ENCODE measurements around the gene CSTA.

CSTA gene, protein sequence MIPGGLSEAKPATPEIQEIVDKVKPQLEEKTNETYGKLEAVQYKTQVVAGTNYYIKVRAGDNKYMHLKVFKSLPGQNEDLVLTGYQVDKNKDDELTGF

GRCh38 chr3:122324871-122325323 is at the start of gene CSTA:
Gene CSTA (plus strand): TSS chr3:122325248. CDS start chr3:122325293, 45 bp downstream.
- DNase-seq: no peak

DNA sequence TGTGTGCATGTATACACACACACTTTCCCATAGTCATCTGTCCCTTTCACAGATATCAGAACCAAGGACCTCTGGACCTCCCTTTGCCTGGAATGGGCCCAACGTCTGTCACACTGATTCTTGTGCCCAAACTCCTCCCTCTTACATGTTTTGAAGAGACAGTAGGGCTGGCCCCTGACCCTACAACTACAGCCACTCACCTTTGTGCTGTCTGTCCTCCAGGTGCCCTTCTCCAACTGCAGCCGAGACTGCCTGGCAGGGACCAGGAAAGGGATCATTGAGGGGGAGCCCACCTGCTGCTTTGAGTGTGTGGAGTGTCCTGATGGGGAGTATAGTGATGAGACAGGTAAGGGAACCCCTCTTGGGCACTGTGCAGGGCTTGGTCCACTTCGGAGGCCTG is 43.2 kb upstream of the CSTA start:
- DNase-seq: no peak

GRCh38 chr3:122283796-122284445 is 41.1 kb upstream of the CSTA start:
- no peak for DNase-seq

DNA sequence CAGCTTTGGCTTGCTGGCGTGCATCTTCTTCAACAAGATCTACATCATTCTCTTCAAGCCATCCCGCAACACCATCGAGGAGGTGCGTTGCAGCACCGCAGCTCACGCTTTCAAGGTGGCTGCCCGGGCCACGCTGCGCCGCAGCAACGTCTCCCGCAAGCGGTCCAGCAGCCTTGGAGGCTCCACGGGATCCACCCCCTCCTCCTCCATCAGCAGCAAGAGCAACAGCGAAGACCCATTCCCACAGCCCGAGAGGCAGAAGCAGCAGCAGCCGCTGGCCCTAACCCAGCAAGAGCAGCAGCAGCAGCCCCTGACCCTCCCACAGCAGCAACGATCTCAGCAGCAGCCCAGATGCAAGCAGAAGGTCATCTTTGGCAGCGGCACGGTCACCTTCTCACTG is 40.6 kb upstream of the CSTA start:
- no peak for DNase-seq

DNA sequence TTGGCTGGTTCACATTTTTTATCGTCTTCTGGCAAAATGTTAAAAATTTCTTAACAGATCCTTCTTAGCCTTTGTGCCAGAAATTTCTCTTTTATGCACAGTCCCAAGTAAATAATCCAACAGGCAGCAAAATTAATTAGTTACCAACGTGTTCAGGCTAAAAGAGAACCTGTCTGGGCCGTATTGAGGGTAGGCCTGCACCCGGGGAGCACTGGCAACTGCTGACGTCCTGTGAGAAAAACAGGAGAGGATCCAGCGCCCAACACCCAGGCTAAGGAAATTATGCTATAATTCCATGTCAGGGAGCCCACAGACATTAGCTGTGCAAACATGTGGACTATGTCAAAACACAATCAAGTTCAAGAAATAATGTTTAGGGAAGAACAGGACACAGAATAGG is 30.7 kb upstream of the CSTA start:
- DNase-seq: no peak

DNA sequence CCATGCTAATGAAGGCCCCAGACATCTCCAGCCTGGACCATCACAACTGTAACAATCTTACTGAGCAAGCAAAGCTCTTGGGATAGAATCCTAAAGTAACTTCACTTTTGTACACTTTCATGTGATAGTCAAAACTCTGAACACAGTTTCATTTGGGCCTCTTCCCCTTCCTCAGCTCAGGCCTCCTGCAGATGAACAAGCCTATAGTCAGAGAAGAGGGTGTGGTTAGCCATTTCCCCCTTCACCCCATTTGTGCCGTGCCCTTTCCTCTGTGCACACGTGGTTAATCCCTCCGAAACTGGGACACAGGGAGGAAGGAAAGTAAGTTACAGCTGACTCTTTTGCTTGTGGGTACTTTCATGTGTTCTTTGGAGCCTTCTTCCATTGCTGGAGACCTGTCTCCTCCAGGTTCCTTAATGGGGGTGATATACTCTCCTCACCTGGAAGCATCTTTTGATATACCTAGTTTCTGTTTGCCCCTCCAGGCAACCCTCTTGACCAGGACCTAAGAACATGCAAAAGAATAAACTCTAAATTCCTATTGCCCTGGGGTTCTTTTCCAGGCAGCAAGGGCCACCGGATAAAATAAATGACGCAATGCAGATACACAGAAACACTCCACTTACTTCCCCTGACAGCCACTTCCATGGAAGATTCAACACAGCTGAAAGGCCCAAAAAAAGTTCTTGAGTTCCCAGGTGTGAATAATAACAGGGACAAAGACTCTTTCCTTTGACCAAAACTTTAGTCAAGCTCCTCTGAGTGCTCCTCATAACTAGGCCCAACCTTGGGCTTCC is 29.6 kb upstream of the CSTA start:
- no peak for DNase-seq

GRCh38 chr3:122298239-122298638 is 26.8 kb upstream of the CSTA start:
- peak; percentile 26 for DNase-seq

- no peak for DNase-seq
Observed at GRCh38 chr3:122299215-122299614, 25.8 kb upstream of the CSTA start.

- DNase-seq: peak; percentile 53
Observed at GRCh38 chr3:122299872-122300460, 25.1 kb upstream of the CSTA start.

- no peak for DNase-seq
Observed at GRCh38 chr3:122301063-122301462, 24.0 kb upstream of the CSTA start.

- no peak for DNase-seq
Observed at GRCh38 chr3:122305818-122306621, 19.0 kb upstream of the CSTA start.

GRCh38 chr3:122306622-122306953 is 18.5 kb upstream of the CSTA start:
- DNase-seq: no peak

DNA sequence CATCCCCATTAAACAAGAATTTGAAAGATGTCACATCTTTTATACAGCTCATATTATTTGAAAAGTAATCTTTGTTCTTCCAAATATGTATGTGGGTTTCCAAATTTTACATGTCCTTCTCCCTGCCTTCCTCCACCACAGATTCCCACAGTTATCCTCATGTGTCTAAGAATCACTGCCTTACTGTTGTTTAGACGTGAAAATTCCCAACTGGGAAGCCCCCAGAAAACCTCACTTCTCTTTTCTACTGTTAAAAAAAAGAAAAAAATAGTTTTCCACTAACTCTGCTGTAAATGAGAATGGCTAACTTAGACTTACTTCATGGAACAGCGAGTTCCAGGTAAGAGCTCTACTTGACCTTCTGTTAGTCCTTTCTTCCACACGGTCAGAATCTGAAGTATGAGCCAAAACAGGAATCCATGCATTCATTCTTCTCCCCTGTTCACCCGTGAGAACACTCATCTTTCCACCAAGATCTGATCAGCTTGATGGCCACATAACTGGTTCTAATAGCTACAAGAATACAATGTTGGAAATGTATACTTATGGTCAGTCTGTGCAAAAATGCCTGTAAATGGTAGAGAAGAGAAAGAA is 17.9 kb upstream of the CSTA start:
- DNase-seq: no peak

DNA sequence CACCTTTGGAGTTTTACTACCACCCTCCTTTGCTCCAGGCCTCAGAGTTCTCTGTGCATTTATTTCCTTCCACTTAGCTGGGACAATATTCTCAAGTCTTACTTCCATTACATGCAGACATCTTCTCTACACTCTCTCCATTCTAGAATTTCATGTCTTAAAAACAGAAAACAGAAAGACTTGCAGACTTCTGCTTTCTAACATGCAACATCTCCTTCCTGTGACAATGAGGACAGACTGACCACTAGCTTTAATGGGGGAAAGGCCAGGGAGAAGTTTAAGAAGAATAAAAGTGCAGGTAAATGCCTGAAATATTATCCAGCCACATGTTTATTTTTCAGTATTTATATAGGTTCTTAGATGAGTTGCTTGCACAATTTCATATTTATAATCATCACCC is 17.1 kb upstream of the CSTA start:
- no peak for DNase-seq

DNA sequence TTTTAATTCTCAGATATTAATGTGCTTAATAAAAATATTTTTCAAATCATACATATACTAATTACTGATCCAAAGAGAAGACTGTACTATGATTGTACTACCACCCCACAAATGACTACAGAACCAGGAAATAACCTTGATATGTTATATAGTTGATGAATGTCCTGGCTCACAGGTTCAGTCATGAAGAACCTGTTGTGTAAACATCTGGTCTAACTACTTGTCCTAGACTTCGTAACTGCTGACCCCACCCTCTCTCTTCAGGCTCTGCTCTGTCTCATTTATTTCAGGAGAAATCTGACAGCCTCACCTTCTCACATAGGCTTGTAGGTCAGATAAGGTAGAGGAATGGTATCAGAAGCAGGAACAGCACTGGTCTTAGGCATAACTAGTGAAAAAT is 14.7 kb upstream of the CSTA start:
- no peak for DNase-seq

DNA sequence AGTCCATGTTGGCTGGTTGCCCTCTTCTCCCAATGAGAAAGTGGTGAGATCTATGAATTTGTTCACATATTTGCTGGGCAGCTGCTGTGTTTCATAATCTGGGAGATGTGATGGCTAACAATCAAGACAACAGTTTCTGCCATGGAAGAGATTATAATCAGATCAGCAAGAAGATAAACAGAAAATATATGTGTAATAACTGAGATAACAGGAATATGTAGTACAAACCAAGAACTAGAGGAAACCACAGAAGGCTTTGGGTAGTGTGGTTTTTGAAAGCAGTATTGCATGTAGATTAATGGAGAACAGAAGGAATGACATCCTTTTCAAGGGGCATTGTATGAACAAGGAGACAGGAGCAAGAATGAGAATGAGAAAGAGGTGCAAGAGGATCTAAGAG is 12.2 kb upstream of the CSTA start:
- no peak for DNase-seq

- no peak for DNase-seq
Observed at GRCh38 chr3:122313281-122313680, 11.8 kb upstream of the CSTA start.

DNA sequence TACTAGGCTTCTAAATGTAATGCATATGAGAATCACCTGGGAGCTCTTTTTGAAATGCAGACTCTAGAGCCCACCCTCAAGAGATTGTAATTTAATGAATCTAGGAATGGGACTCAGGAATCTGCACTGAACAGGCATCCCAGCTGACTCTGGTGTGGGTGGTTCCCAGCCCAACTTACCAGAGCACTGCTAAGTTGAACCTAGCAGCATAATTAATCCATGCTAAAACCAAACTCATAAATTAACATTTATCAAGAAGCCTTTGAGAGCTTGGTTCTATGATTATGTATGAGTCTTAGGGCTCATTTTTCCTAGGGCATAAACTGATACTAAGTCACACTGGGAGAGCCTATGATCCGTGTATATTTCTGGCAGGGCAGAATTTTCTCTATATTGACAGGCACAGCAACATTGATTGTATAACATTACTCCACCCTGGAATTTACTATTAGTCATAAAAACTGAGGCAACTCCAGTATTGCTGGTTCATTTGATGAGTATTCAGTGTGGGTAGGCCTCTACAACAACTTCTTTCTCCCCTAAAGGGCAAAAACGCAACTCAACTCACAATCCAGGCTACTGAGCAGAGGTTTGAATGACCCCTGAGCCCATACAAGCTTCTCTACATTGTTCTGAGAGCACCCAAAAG is 10.7 kb upstream of the CSTA start:
- no peak for DNase-seq

DNA sequence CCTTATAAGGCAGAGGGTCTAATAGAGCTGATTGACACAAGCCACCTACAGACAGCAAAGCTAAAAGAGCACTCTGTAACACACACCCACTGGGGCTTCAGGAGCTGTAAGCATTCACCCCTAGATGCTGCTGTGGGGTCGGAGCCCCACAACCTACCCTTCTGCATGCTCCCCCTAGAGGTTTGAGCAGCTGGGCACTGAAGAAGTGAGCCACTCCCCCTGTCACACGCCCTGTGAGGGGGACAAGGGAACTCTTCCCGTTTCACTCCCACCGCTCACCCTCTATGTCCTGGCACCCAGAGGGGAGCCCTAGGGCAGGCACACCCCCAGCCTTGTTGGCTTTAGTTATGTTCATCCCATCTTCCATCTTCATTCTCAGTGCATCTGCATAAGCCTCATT is 9.4 kb upstream of the CSTA start:
- no peak for DNase-seq

- DNase-seq: no peak
Observed at GRCh38 chr3:122316368-122316767, 8.7 kb upstream of the CSTA start.

- DNase-seq: no peak
Observed at GRCh38 chr3:122318620-122319019, 6.4 kb upstream of the CSTA start.

All from stimulated activated CD4-positive, alpha-beta T cell treated with anti-CD3 and anti-CD28 coated beads, Interleukin-4, amount 100 ng/mL, for 24 hours (primary cell).